H9 (cell line): ENCODE data around the gene SH3BGRL3. TPM values are rescaled to one million over a fixed set of nuclear protein-coding genes. Genes with fewer than 3 reads are reported as not detected.

Experiments used
- DNase-seq: peaks from one replicate; pipeline ENCODE4 v3.0.0-alpha.2; 2017
- H2AFZ ChIP-seq: one replicate; pipeline ENCODE4 v1.6.1; 2013; ENCODE audit warnings: mild to moderate bottlenecking, low read length, control low read depth, moderate library complexity
- H2AK5ac ChIP-seq: 2 replicates; pipeline ENCODE4 v1.6.1; 2013; ENCODE audit warnings: low read length, control low read depth, mixed read lengths; ENCODE audit not compliant: insufficient read length
- H2BK120ac ChIP-seq: one replicate; pipeline ENCODE4 v1.6.1; 2013; ENCODE audit warnings: low read depth, mild to moderate bottlenecking, low read length, control low read depth, inconsistent platforms; ENCODE audit not compliant: poor library complexity, severe bottlenecking
- H2BK12ac ChIP-seq: 2 replicates; pipeline ENCODE4 v1.6.1; 2013; ENCODE audit warnings: low read length, control low read depth, mixed read lengths, low read depth; ENCODE audit not compliant: insufficient read length
- H2BK15ac ChIP-seq: 2 replicates; pipeline ENCODE4 v1.6.1; 2013; ENCODE audit warnings: low read depth, low read length, control low read depth
- H2BK20ac ChIP-seq: one replicate; pipeline ENCODE4 v1.6.1; 2013; ENCODE audit warnings: low read depth, mild to moderate bottlenecking, low read length, control low read depth, inconsistent platforms; ENCODE audit not compliant: poor library complexity, severe bottlenecking
- H2BK5ac ChIP-seq: 2 replicates; pipeline ENCODE4 v1.6.1; 2013; ENCODE audit warnings: low read length, control low read depth, mixed read lengths; ENCODE audit not compliant: insufficient read length
- H3K14ac ChIP-seq: 2 replicates; pipeline ENCODE4 v1.6.1; 2013; ENCODE audit warnings: low read length, control low read depth; ENCODE audit not compliant: insufficient read depth
- H3K18ac ChIP-seq: 2 replicates; pipeline ENCODE4 v1.6.1; 2013; ENCODE audit warnings: low read depth, mild to moderate bottlenecking, mixed read lengths, low read length, control low read depth; ENCODE audit not compliant: insufficient read length
- H3K23ac ChIP-seq: 2 replicates; pipeline ENCODE4 v1.6.1; 2013; ENCODE audit warnings: low read length, control low read depth, mixed read lengths, low read depth; ENCODE audit not compliant: insufficient read length
- H3K23me2 ChIP-seq: 2 replicates; pipeline ENCODE4 v1.6.1; 2013; ENCODE audit warnings: low read depth, mild to moderate bottlenecking, mixed read lengths, low read length, control low read depth; ENCODE audit not compliant: insufficient read length, poor library complexity, severe bottlenecking
- H3K27ac ChIP-seq: 2 replicates; pipeline ENCODE4 v1.5.1; 2013; ENCODE audit warnings: low read length, control low read depth, mixed read lengths, low read depth; ENCODE audit not compliant: insufficient read length
- H3K27me3 ChIP-seq: 2 replicates; pipeline ENCODE4 v1.6.1; 2013; ENCODE audit warnings: low read length, control low read depth, inconsistent platforms; ENCODE audit not compliant: insufficient read depth
- H3K4ac ChIP-seq: 2 replicates; pipeline ENCODE4 v1.6.1; 2013; ENCODE audit warnings: low read depth, mild to moderate bottlenecking, control low read depth, inconsistent platforms, low read length, moderate library complexity
- H3K4me1 ChIP-seq: 2 replicates; pipeline ENCODE4 v1.6.1; 2013; ENCODE audit warnings: low read length, control low read depth, inconsistent platforms; ENCODE audit not compliant: insufficient read depth
- H3K4me2 ChIP-seq: 2 replicates; pipeline ENCODE4 v1.6.1; 2013; ENCODE audit warnings: low read length, control low read depth, mixed read lengths; ENCODE audit not compliant: insufficient read length, insufficient read depth
- H3K56ac ChIP-seq: 2 replicates; pipeline ENCODE4 v1.6.1; 2013; ENCODE audit warnings: low read depth, mild to moderate bottlenecking, mixed read lengths, low read length, control low read depth; ENCODE audit not compliant: insufficient read length
- H3K79me1 ChIP-seq: 2 replicates; pipeline ENCODE4 v1.6.1; 2013; ENCODE audit warnings: low read depth, mild to moderate bottlenecking, moderate library complexity, low read length, control low read depth, inconsistent platforms; ENCODE audit not compliant: insufficient read depth, poor library complexity, severe bottlenecking
- H3K79me2 ChIP-seq: 2 replicates; pipeline ENCODE4 v1.6.1; 2013; ENCODE audit warnings: low read length, control low read depth, inconsistent platforms; ENCODE audit not compliant: insufficient read depth
- H3K9ac ChIP-seq: 2 replicates; pipeline ENCODE4 v1.6.1; 2013; ENCODE audit warnings: low read length, control low read depth, mixed read lengths; ENCODE audit not compliant: insufficient read length; ENCODE audit errors: extremely low read depth
- H3K9me3 ChIP-seq: one replicate; pipeline ENCODE4 v1.6.1; 2013; ENCODE audit warnings: low read depth, low read length, inconsistent platforms; ENCODE audit not compliant: control insufficient read depth
- H3T11ph ChIP-seq: one replicate; pipeline ENCODE4 v1.6.1; 2013; ENCODE audit warnings: mild to moderate bottlenecking, low read length, control low read depth, inconsistent platforms
- H4K20me1 ChIP-seq: one replicate; pipeline ENCODE4 v1.6.1; 2013; ENCODE audit not compliant: control insufficient read depth, insufficient read length, insufficient read depth
- H4K5ac ChIP-seq: 2 replicates; pipeline ENCODE4 v1.6.1; 2013; ENCODE audit warnings: low read depth, mild to moderate bottlenecking, mixed read lengths, low read length, control low read depth; ENCODE audit not compliant: insufficient read length
- H4K8ac ChIP-seq: replicated peaks from 2 replicates; pipeline ENCODE4 v1.6.1; 2013; ENCODE audit warnings: low read length, control low read depth, mixed read lengths, low read depth; ENCODE audit not compliant: insufficient read length
- H4K91ac ChIP-seq: 2 replicates; pipeline ENCODE4 v1.6.1; 2013; ENCODE audit warnings: low read depth, mild to moderate bottlenecking, moderate library complexity, mixed read lengths, low read length, control low read depth; ENCODE audit not compliant: insufficient read length
- H3K27ac Mint-ChIP-seq, 3 experiments: 2 replicates in 2 of 3; 3 replicates in 1 of 3; pipeline ENCODE4 v1.8.0; 2020 to 2021; ENCODE audit warnings: mixed read lengths in 3 of 3, mild to moderate bottlenecking in 1 of 3, moderate library complexity in 1 of 3
- H3K27me3 Mint-ChIP-seq: 2 replicates; pipeline ENCODE4 v1.8.0; 2021; ENCODE audit warnings: low read depth, mild to moderate bottlenecking, moderate library complexity, mixed read lengths
- H3K36me3 Mint-ChIP-seq, 3 experiments: 2 replicates in 2 of 3; 3 replicates in 1 of 3; pipeline ENCODE4 v1.8.0; 2020 to 2021; ENCODE audit warnings: low read depth in 3 of 3, mixed read lengths in 3 of 3; ENCODE audit not compliant: insufficient read depth in 1 of 3
- H3K4me1 Mint-ChIP-seq, 2 experiments: 2 replicates each; pipeline ENCODE4 v1.8.0; 2020; ENCODE audit warnings: mixed read lengths in 2 of 2
- H3K4me3 Mint-ChIP-seq, 2 experiments: 2 replicates in 1 of 2; 3 replicates in 1 of 2; pipeline ENCODE4 v1.8.0; 2020 to 2021; ENCODE audit warnings: mild to moderate bottlenecking in 2 of 2, mixed read lengths in 2 of 2, moderate library complexity in 1 of 2
- H3K9me3 Mint-ChIP-seq, 2 experiments: 2 replicates in 1 of 2; 3 replicates in 1 of 2; pipeline ENCODE4 v1.8.0; 2020; ENCODE audit warnings: mild to moderate bottlenecking in 2 of 2, mixed read lengths in 2 of 2, moderate library complexity in 1 of 2
- CTCF ChIP-seq: fragments of 200-600 bp; sonication (generic); conservative IDR thresholded peaks from 3 replicates; pipeline ENCODE4 v1.8.0; 2021; ENCODE audit warnings: antibody characterized with exemption, mild to moderate bottlenecking
- whole genome bisulfite sequencing: extraction: QIAGEN DNeasy Blood & Tissue Kit; methylation state at CpG from one replicate; pipeline ENCODE4 v1.1.7; 2013; ENCODE audit warnings: missing lambda C conversion rate, low lambda C conversion rate, mixed read lengths; ENCODE audit not compliant: insufficient read length; ENCODE audit errors: extremely low coverage; 5-methylcytosine and 5-hydroxymethylcytosine counted together
- total RNA-seq: library from RNA; stranded (reverse); gene quantifications from 2 replicates; pipeline ENCODE4 v1.2.1, GENCODE V29; 2021

Gene SH3BGRL3
- total RNA-seq, 1 experiment from 2014 or later: 86.3 TPM

GRCh38 chr1:26276432-26276838, 3.5 kb upstream of the SH3BGRL3 start:
- H3K23ac ChIP-seq: no peak overlapping the region
- no peaks in the 10 kb centered on the region; the same call in 1 of the 2 replicates for H3K27me3 Mint-ChIP-seq

More at GRCh38 chr1:26276432-26276838, 3.5 kb upstream of the SH3BGRL3 start:
- no peak for TF ChIP-seq CTCF
- Histone ChIP-seq H3K27ac (no peak overlapping the region), H3K9me3 (no peaks in the 10 kb centered on the region), H4K5ac (no peak overlapping the region), H3K56ac (no peak overlapping the region), H2BK120ac (no peak overlapping the region), H3T11ph (no peak overlapping the region), H2AFZ (no peak overlapping the region), H2AK5ac (no peak overlapping the region), H3K9ac (no peak overlapping the region), H4K20me1 (no peaks in the 10 kb centered on the region), H3K4ac (no peak overlapping the region), H3K14ac (no peak overlapping the region), H4K8ac (no peak overlapping the region), H4K91ac (no peak overlapping the region), H2BK15ac (no peak overlapping the region), H2BK12ac (no peak overlapping the region), H3K4me1 (peaks cover 7% of the 10 kb centered on the region; the same call in 1 of the 2 replicates), H2BK20ac (no peak overlapping the region), H3K79me1 (no peaks in the 10 kb centered on the region), H3K4me2 (no peak overlapping the region), H3K23me2 (peaks cover 13% of the 10 kb centered on the region), H3K79me2 (no peaks in the 10 kb centered on the region), H3K27me3 (no peaks in the 10 kb centered on the region), H3K18ac (no peak overlapping the region), H2BK5ac (no peak overlapping the region)
- Mint-ChIP-seq H3K36me3 (peaks cover 57 to 71% (median 68%) of the 10 kb centered on the region in 3 experiments), H3K4me3 (no peak overlapping the region), H3K4me1 (peaks cover 37 to 40% of the 10 kb centered on the region in 2 experiments), H3K27ac (no peak overlapping the region; a peak in 1 of 7 replicates), H3K9me3 (no peaks in the 10 kb centered on the region)
- no CpG with 5 or more reads among the region's 2 CpGs for WGBS
- DNase-seq: peak; percentile 11
